Gastroesophageal sphincter (tissue), 3 donors: Measurements from ENCODE around the gene TOMM40.

ENCODE experiments used
- CTCF ChIP-seq, 4 experiments: fragments of 200-600 bp in 2 of 4; fragments of 450-650 bp in 2 of 4; sonication (generic) in 1 of 4; IDR thresholded peaks; one replicate each; pipeline ENCODE4 v1.5.1; 2017 to 2019; ENCODE audit warnings: antibody characterized with exemption in 4 of 4, mild to moderate bottlenecking in 2 of 4, moderate library complexity in 2 of 4
- EP300 ChIP-seq: sonication (generic); formaldehyde crosslinking; IDR thresholded peaks from one replicate; pipeline ENCODE4 v1.6.1; 2017; ENCODE audit warnings: antibody characterized with exemption, mild to moderate bottlenecking
- POLR2A ChIP-seq, 2 donors: fragments of 450-650 bp; IDR thresholded peaks; one replicate each; pipeline ENCODE4 v1.6.1; 2017; ENCODE audit warnings: antibody characterized with exemption in 2 of 2, mild to moderate bottlenecking in 2 of 2, moderate library complexity in 1 of 2

- no peak for TF ChIP-seq POLR2A (IDR thresholded peaks at IDR 0.05)
- TF ChIP-seq CTCF (IDR thresholded peaks at IDR 0.05) = no peak
- no peak for TF ChIP-seq EP300
Observed at GRCh38 chr19:44857837-44858236, 33.2 kb upstream of the TOMM40 start.
